Body of pancreas (tissue), 4 donors: ENCODE measurements around the gene KRTAP5-8. TPM values are rescaled to one million over a fixed set of nuclear protein-coding genes. Genes with fewer than 3 reads are reported as not detected.

Experiments used
- ATAC-seq: fragments of 150-250 bp; one replicate; pipeline ENCODE4 v1.9.1; 2016
- DNase-seq, 4 donors: peaks; one replicate each; pipeline ENCODE4 v3.0.0-alpha.2; 2019
- H3K27ac ChIP-seq, 4 donors: fragments of 200-600 bp; sonication (generic); 1 replicate in 3 of 4; 2 replicates in 1 of 4; pipeline versions ENCODE4 v1.5.1 to v1.6.1; 2016 to 2019; ENCODE audit warnings: mild to moderate bottlenecking in 1 of 4, mixed read lengths in 1 of 4, moderate library complexity in 1 of 4
- H3K27me3 ChIP-seq, 2 donors: fragments of 200-600 bp; sonication (generic); one replicate each; pipeline ENCODE4 v1.6.0; 2016; ENCODE audit warnings: mild to moderate bottlenecking in 1 of 2
- H3K36me3 ChIP-seq, 2 donors: fragments of 200-600 bp; sonication (generic); replicated peaks in 1 of 2; 2 replicates each; pipeline ENCODE4 v1.5.1; 2016; ENCODE audit warnings: low read depth in 2 of 2; ENCODE audit not compliant: insufficient read depth in 1 of 2
- H3K4me1 ChIP-seq: fragments of 200-600 bp; sonication (generic); one replicate; pipeline ENCODE4 v1.6.0; 2016
- H3K4me3 ChIP-seq, 2 donors: fragments of 200-600 bp; sonication (generic); 1 replicate in 1 of 2; 2 replicates in 1 of 2; pipeline ENCODE4 v1.5.1; 2016 to 2019
- H3K9me3 ChIP-seq, 3 donors: fragments of 200-600 bp; sonication (generic); 1 replicate in 2 of 3; 2 replicates in 1 of 3; pipeline ENCODE4 v1.5.1; 2016
- CTCF ChIP-seq, 7 experiments: fragments of 450-650 bp in 4 of 7; fragments of 200-600 bp in 3 of 7; sonication (generic) in 3 of 7; IDR thresholded peaks; one replicate each; pipeline ENCODE4 v1.5.1; 2016 to 2019; ENCODE audit warnings: antibody characterized with exemption in 7 of 7
- POLR2A ChIP-seq, 3 donors: fragments of 450-650 bp; IDR thresholded peaks; one replicate each; pipeline ENCODE4 v1.6.1; 2016; ENCODE audit warnings: antibody characterized with exemption in 3 of 3, mild to moderate bottlenecking in 2 of 3
- WGBS, 2 donors: methylation state at CpG; one replicate each; pipeline ENCODE4 v1.1.5; 2017; 5-methylcytosine and 5-hydroxymethylcytosine counted together
- intact Hi-C: fragments of 100-400 bp; cut with DNase I; formaldehyde crosslinking; loops from one replicate; pipeline ENCODE4 v1.15.1; 2023
- total RNA-seq, 2 donors: library from RNA; depleted of rRNA; stranded (reverse); fragments of >200 nt; gene quantifications; one replicate each; pipeline ENCODE4 v1.1.0, GENCODE V29; 2016

Gene KRTAP5-8
- total RNA-seq, 2 donors from 2014 or later: not detected

- no peak for ATAC-seq
- WGBS, 2 donors: 93 to 96% methylated on average over 12 to 28 of the region's 28 CpGs
- no peaks in the 10 kb centered on the region for H3K4me1 ChIP-seq
- no peaks in the 10 kb centered on the region for H3K9me3 ChIP-seq
- intact Hi-C loops: no loop called here
- no peaks in the 10 kb centered on the region for H3K27me3 ChIP-seq
- H3K4me3 ChIP-seq: no peak overlapping the region
- H3K27ac ChIP-seq: no peak overlapping the region
- DNase-seq: peak in 1 of 4 donors; percentile 4
- TF ChIP-seq CTCF (IDR thresholded peaks at IDR 0.05) (no peak), POLR2A (IDR thresholded peaks at IDR 0.05) (no peak)
- H3K36me3 ChIP-seq: peaks cover 16 to 18% of the 10 kb centered on the region in 2 donors
These were observed 47.0 kb upstream of the KRTAP5-8 start for GRCh38 chr11:71490731-71491390.

- no peak for TF ChIP-seq POLR2A (IDR thresholded peaks at IDR 0.05)
- no peak for TF ChIP-seq CTCF (IDR thresholded peaks at IDR 0.05)
- peaks cover 12 to 18% of the 10 kb centered on the region in 2 donors for H3K36me3 ChIP-seq
- H3K27ac ChIP-seq: no peak overlapping the region
- H3K4me3 ChIP-seq: no peak overlapping the region
- no peaks in the 10 kb centered on the region for H3K4me1 ChIP-seq
- DNase-seq: peak in 1 of 4 donors; percentile 6
- H3K9me3 ChIP-seq: no peaks in the 10 kb centered on the region
- 90 to 95% methylated on average over 2 to 16 of the region's 19 CpGs for WGBS, 2 donors
- no peak for ATAC-seq
- H3K27me3 ChIP-seq: no peaks in the 10 kb centered on the region
- intact Hi-C loops: no loop called here
These were observed 46.3 kb upstream of the KRTAP5-8 start for GRCh38 chr11:71491531-71491930.

GRCh38 chr11:71491940-71492339, 45.9 kb upstream of the KRTAP5-8 start:
- Histone ChIP-seq H3K27me3 (no peaks in the 10 kb centered on the region), H3K9me3 (no peaks in the 10 kb centered on the region), H3K4me3 (no peak overlapping the region), H3K36me3 (peaks cover 14 to 18% of the 10 kb centered on the region in 2 donors), H3K4me1 (no peaks in the 10 kb centered on the region), H3K27ac (no peak overlapping the region)
- ATAC-seq: no peak
- TF ChIP-seq POLR2A (IDR thresholded peaks at IDR 0.05) (no peak), CTCF (IDR thresholded peaks at IDR 0.05) (no peak)
- 90 to 97% methylated on average over 9 of the region's 9 CpGs for WGBS, 2 donors
- intact Hi-C loops: no loop called here
- DNase-seq: no peak

- TF ChIP-seq POLR2A (IDR thresholded peaks at IDR 0.05) (no peak), CTCF (IDR thresholded peaks at IDR 0.05) (no peak)
- H3K4me1 ChIP-seq: no peaks in the 10 kb centered on the region
- H3K4me3 ChIP-seq: no peak overlapping the region
- no peak for ATAC-seq
- peaks cover 29 to 35% of the 10 kb centered on the region in 2 donors for H3K36me3 ChIP-seq
- H3K27me3 ChIP-seq: no peaks in the 10 kb centered on the region
- 93 to 97% methylated on average over 18 to 20 of the region's 20 CpGs for WGBS, 2 donors
- no peaks in the 10 kb centered on the region for H3K9me3 ChIP-seq
- H3K27ac ChIP-seq: no peak overlapping the region
- no peak for DNase-seq
- intact Hi-C loops: no loop called here
These were observed 42.3 kb upstream of the KRTAP5-8 start for GRCh38 chr11:71495286-71496230.
